PFSK-1 (cell line): ENCODE measurements around the gene LRRC4B.

Experiments used
- FOXP2 ChIP-seq: optimal IDR thresholded peaks from 2 replicates; pipeline ENCODE3; 2011; ENCODE audit warnings: borderline replicate concordance, control low read depth, inconsistent platforms; ENCODE audit not compliant: insufficient read depth; ENCODE audit errors: extremely low read length, extremely low read depth
- POLR2AphosphoS5 ChIP-seq: IDR thresholded peaks from 2 replicates; pipeline ENCODE4 v1.6.1; 2012; ENCODE audit warnings: low read depth, mild to moderate bottlenecking, control low read depth, low read length, moderate library complexity
- SIN3A ChIP-seq: IDR thresholded peaks from 2 replicates; pipeline ENCODE4 v1.6.1; 2012; ENCODE audit warnings: mild to moderate bottlenecking, low read length, moderate library complexity, borderline replicate concordance; ENCODE audit not compliant: insufficient read depth
- TAF1 ChIP-seq: IDR thresholded peaks from 2 replicates; pipeline ENCODE4 v1.6.1; 2012; ENCODE audit warnings: low read length, control low read depth, borderline replicate concordance; ENCODE audit not compliant: insufficient read depth
- TF ChIP-seq, protein P1 (sequence below), 2 experiments: IDR thresholded peaks; 2 replicates each; pipeline versions ENCODE4 v1.6.1 to v1.8.0; 2011 to 2012; ENCODE audit warnings: low read depth in 2 of 2, low read length in 2 of 2, control low read depth in 1 of 2, inconsistent platforms in 1 of 2, mild to moderate bottlenecking in 1 of 2, moderate library complexity in 1 of 2; ENCODE audit not compliant: insufficient read depth in 1 of 2

The LRRC4B gene

DNA sequence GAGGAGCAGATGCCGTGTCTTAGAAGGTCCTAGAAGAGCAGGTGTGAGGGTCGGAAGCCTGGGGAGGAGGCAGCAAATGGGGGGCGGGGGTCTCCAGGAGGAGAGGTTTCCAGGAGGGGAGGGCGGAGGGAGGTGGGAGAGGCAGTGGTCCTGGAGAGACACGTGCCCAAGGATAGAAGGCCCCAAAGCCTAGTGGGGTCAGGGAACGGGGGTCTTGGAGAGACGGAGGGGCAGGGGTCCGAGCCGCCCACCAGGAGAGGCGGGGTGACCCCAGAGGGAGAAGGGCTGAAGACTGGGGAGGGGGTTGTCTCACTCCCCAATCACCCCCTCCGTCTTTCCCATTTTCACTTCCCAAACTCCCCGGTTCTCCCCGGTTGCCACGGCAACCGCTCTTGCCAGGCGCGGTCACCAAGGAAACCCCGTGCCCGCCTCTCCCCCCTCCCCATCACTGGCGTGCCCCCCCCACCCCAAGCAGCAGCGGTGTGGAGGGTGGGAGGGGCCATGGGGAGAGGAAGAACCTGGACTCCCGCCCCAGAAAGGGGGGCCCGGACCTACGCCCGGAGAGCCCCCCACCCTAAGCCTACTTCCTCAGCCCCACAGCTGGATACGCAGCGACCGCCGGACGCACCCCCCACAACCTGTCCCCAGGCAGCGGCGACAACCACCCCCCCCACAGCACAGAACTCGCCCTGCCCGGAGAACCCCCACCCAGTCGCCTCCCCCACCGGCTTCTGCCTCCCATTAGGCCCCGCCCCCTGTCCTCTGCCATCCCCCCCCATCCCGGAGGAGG is 988 bp downstream of the LRRC4B start:
- TF ChIP-seq, protein P1, sequence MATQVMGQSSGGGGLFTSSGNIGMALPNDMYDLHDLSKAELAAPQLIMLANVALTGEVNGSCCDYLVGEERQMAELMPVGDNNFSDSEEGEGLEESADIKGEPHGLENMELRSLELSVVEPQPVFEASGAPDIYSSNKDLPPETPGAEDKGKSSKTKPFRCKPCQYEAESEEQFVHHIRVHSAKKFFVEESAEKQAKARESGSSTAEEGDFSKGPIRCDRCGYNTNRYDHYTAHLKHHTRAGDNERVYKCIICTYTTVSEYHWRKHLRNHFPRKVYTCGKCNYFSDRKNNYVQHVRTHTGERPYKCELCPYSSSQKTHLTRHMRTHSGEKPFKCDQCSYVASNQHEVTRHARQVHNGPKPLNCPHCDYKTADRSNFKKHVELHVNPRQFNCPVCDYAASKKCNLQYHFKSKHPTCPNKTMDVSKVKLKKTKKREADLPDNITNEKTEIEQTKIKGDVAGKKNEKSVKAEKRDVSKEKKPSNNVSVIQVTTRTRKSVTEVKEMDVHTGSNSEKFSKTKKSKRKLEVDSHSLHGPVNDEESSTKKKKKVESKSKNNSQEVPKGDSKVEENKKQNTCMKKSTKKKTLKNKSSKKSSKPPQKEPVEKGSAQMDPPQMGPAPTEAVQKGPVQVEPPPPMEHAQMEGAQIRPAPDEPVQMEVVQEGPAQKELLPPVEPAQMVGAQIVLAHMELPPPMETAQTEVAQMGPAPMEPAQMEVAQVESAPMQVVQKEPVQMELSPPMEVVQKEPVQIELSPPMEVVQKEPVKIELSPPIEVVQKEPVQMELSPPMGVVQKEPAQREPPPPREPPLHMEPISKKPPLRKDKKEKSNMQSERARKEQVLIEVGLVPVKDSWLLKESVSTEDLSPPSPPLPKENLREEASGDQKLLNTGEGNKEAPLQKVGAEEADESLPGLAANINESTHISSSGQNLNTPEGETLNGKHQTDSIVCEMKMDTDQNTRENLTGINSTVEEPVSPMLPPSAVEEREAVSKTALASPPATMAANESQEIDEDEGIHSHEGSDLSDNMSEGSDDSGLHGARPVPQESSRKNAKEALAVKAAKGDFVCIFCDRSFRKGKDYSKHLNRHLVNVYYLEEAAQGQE (IDR thresholded peaks at IDR 0.05; ENCODE audit: insufficient read depth in 1 of 2, low read depth in 2 of 2, low read length in 2 of 2): no peak
- no peak for TF ChIP-seq POLR2AphosphoS5
- TF ChIP-seq SIN3A: no peak

DNA sequence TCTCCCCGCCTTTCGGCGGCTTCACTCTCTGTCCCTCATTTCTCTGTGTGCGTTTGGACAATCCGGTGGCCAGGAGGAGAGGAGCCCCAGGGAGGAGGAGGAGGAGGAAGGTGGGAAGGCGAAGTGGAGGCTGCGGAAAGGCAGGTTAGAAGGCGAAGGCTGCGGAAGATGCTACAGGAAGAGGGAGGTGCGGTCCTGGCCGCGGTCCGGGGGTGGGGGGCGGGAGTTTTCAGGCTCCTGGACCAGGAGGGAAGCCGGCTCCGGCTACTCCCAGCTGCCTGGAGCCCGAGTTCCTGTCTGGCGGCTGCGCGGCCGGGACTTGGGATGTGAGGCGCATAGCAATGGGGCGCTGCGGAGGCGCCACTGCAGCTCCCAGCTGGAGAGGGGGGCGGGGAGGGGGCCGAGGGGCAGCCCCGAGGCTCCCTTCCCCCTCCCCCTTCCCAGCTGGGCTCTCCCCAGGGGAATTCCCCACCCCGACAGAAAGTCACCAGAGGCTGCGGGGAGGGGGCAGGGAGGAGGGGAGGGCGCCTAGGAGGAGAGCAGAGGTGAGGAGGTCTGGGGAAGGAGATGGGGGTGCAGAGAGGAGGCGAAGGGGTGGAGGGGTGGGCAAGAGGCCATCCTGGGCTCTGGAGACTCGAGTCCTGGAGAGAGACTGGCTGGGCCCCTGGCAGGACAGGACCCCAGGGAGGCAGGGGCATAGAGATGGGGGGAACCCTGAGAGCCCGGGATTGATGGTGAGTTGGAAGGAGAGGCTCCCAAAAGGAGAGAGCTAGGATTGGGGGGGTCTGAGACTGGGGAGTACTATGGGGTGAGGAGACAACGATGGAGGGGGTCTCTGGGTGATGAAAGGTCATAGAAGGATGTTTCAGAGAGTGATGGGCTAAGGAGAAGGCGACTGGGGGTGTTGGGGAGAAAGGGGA is 2.0 kb downstream of the LRRC4B start:
- TF ChIP-seq POLR2AphosphoS5 (no peak), FOXP2 (no peak), TAF1 (no peak), SIN3A (no peak)
- TF ChIP-seq, protein P1 (IDR thresholded peaks at IDR 0.05; ENCODE audit: insufficient read depth in 1 of 2, low read depth in 2 of 2, low read length in 2 of 2): no peak

DNA sequence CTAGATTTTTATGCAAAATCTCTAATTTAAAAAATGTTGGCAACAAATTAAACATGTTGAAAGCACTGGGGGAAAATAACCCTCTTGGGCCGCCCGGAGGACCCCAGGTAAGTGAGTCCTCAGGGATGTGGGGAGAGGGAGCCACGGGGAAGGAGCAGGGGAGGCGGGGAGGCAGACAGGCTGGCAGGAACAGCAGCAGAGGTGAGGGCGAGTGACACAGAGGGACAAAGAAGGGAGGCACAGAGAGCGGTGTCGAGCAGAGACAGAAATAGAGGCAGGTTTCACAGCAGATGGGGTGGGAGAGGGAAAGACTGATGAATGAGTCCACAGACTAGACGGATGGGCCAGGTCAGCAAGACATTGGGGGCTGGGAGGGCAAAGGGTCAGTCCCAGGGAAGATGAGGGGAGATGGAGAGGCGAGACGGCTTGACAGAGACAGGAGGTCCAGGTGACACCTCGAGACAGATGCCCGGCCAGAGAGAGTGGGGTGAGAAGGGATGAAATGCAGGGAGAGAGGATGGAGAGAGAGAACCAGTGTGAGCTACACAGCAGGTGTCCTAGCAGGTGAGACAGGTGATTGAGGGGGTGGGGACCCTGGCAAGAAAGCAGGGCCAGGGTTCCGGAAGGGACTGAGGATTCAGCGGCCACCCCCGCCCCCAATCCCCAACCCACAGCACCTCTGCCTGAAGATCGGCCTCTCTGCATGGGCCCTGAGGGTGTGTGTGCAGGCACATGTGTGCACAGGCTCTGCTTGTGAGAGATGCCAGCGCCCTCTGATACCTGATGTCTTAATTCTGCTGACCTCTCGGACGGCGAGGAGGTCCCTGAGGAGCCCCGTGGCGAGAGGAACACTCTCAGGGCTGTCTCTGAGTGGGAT is 3.8 kb downstream of the LRRC4B start:
- TF ChIP-seq SIN3A: no peak
- no peak for TF ChIP-seq POLR2AphosphoS5
- TF ChIP-seq, protein P1 (IDR thresholded peaks at IDR 0.05; ENCODE audit: insufficient read depth in 1 of 2, low read depth in 2 of 2, low read length in 2 of 2): no peak

DNA sequence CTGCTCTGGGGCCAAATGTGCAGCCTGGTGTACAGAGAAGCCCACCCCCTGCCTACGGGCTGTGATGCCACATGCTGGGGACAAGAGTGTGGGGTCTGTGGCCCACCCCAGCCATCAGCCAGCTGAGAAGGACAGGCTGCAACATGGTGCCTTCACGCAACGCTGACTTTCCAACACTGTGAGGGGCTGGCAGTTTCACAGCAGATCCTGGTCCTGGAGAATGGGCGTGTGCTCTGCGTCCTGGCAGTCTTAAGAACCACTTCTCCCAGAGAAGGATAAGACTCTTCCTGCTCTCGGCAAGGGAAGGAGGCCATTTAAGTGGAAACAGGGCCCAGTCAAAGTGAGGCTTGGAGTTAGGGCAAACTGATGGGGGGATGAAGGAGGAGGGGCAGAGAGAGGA is 4.6 kb downstream of the LRRC4B start:
- TF ChIP-seq FOXP2: no peak

DNA sequence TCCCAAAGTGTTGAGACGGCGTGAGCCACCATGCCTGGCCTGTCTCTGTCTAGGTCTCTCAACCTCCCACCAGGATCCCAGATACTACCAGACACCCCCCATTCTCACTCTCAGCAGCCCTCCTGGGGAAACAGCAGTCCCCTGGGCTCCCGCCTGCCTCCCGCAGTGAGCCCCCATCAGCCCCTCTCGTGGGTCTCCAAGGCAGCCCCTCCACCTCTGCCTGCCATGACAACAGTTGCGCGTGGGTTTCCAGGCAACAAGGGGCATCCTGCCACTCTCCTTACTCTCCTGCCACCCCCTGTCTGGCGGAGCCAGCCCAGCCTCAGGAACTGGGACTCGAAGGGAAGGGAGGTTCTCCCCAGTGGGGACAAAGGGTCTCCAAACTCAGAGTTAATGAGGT is 5.2 kb downstream of the LRRC4B start:
- TF ChIP-seq, protein P1 (IDR thresholded peaks at IDR 0.05; ENCODE audit: insufficient read depth in 1 of 2, low read depth in 2 of 2, low read length in 2 of 2): no peak
- TF ChIP-seq FOXP2 (no peak), POLR2AphosphoS5 (no peak), TAF1 (no peak), SIN3A (no peak)
